Activated naive CD4-positive, alpha-beta T cell treated with anti-CD3 and anti-CD28 coated beads, Interleukin-2, amount 50 U/mL, for 24 hours (primary cell): ENCODE measurements around the gene DMC1.

Source experiments
- H3K27ac Mint-ChIP-seq: one replicate; pipeline ENCODE4 v1.8.0; 2021; ENCODE audit warnings: mild to moderate bottlenecking, mixed read lengths
- H3K27me3 Mint-ChIP-seq: one replicate; pipeline ENCODE4 v1.8.0; 2021; ENCODE audit warnings: mixed read lengths
- H3K36me3 Mint-ChIP-seq: one replicate; pipeline ENCODE4 v1.8.0; 2021; ENCODE audit warnings: mixed read lengths
- H3K4me1 Mint-ChIP-seq: one replicate; pipeline ENCODE4 v1.8.0; 2021; ENCODE audit warnings: mixed read lengths
- H3K4me3 Mint-ChIP-seq: one replicate; pipeline ENCODE4 v1.8.0; 2021; ENCODE audit warnings: mild to moderate bottlenecking, mixed read lengths
- H3K9me3 Mint-ChIP-seq: one replicate; pipeline ENCODE4 v1.8.0; 2021; ENCODE audit warnings: mixed read lengths

DMC1 gene

GRCh38 chr22:38523029-38523428 lies 47.0 kb downstream of the DMC1 start:
- Mint-ChIP-seq H3K27me3 (peaks cover 2% of the 10 kb centered on the region), H3K4me3 (no peak overlapping the region), H3K36me3 (no peaks in the 10 kb centered on the region), H3K27ac (no peak overlapping the region), H3K4me1 (no peaks in the 10 kb centered on the region), H3K9me3 (no peaks in the 10 kb centered on the region)

GRCh38 chr22:38519453-38520250 lies 50.3 kb downstream of the DMC1 start:
- Mint-ChIP-seq H3K9me3 (no peaks in the 10 kb centered on the region), H3K27ac (no peak overlapping the region), H3K4me1 (no peaks in the 10 kb centered on the region), H3K27me3 (peaks cover 2% of the 10 kb centered on the region), H3K4me3 (no peak overlapping the region), H3K36me3 (no peaks in the 10 kb centered on the region)

- Mint-ChIP-seq H3K4me1 (no peaks in the 10 kb centered on the region), H3K27ac (no peak overlapping the region), H3K4me3 (no peak overlapping the region), H3K9me3 (no peaks in the 10 kb centered on the region), H3K36me3 (no peaks in the 10 kb centered on the region), H3K27me3 (no peaks in the 10 kb centered on the region)
These were observed 51.4 kb downstream of the DMC1 start for GRCh38 chr22:38518620-38519019.

GRCh38 chr22:38513063-38513462 lies 56.9 kb downstream of the DMC1 start:
- Mint-ChIP-seq H3K36me3 (no peaks in the 10 kb centered on the region), H3K4me3 (no peak overlapping the region), H3K27ac (no peak overlapping the region), H3K27me3 (no peaks in the 10 kb centered on the region), H3K4me1 (peaks cover 10% of the 10 kb centered on the region), H3K9me3 (no peaks in the 10 kb centered on the region)

- Mint-ChIP-seq H3K4me1 (peaks cover 21% of the 10 kb centered on the region), H3K36me3 (peaks cover 2% of the 10 kb centered on the region), H3K27me3 (no peaks in the 10 kb centered on the region), H3K4me3 (no peak overlapping the region), H3K27ac (no peak overlapping the region), H3K9me3 (no peaks in the 10 kb centered on the region)
These were observed 59.5 kb downstream of the DMC1 start for GRCh38 chr22:38510416-38510970.

- no peaks in the 10 kb centered on the region for H3K27me3 Mint-ChIP-seq
- H3K4me3 Mint-ChIP-seq = peak within 1 kb of the TSS; percentile 99
- H3K9me3 Mint-ChIP-seq = no peaks in the 10 kb centered on the region
- peaks cover 51% of the 10 kb centered on the region for H3K4me1 Mint-ChIP-seq
- peak within 1 kb of the TSS; percentile 100 for H3K27ac Mint-ChIP-seq
- peaks cover 17% of the 10 kb centered on the region for H3K36me3 Mint-ChIP-seq
These were observed 63.6 kb downstream of the DMC1 start, which contains the start of gene DDX17 for GRCh38 chr22:38506118-38506962. DDX17 (minus strand) TSS chr22:38506311.

GRCh38 chr22:38505541-38506117 lies 64.4 kb downstream of the DMC1 start:
- Mint-ChIP-seq H3K4me3 (peak overlapping the region; percentile 99), H3K9me3 (no peaks in the 10 kb centered on the region), H3K27ac (peak overlapping the region; percentile 100), H3K36me3 (peaks cover 19% of the 10 kb centered on the region), H3K4me1 (peaks cover 56% of the 10 kb centered on the region), H3K27me3 (no peaks in the 10 kb centered on the region)

- Mint-ChIP-seq H3K4me1 (peaks cover 60% of the 10 kb centered on the region), H3K4me3 (peak overlapping the region; percentile 94), H3K9me3 (no peaks in the 10 kb centered on the region), H3K27ac (peak overlapping the region; percentile 98), H3K36me3 (peaks cover 19% of the 10 kb centered on the region), H3K27me3 (no peaks in the 10 kb centered on the region)
These were observed 65.0 kb downstream of the DMC1 start for GRCh38 chr22:38504731-38505540.

GRCh38 chr22:38503021-38503420 lies 67.0 kb downstream of the DMC1 start:
- Mint-ChIP-seq H3K9me3 (no peaks in the 10 kb centered on the region), H3K27ac (no peak overlapping the region), H3K27me3 (no peaks in the 10 kb centered on the region), H3K36me3 (peaks cover 26% of the 10 kb centered on the region), H3K4me1 (peaks cover 68% of the 10 kb centered on the region), H3K4me3 (peak overlapping the region; percentile 94)

- peak overlapping the region; percentile 94 for H3K4me3 Mint-ChIP-seq
These were observed 67.9 kb downstream of the DMC1 start for GRCh38 chr22:38501797-38502672.

GRCh38 chr22:38497869-38498268 lies 72.1 kb downstream of the DMC1 start:
- H3K9me3 Mint-ChIP-seq = no peaks in the 10 kb centered on the region
- H3K27me3 Mint-ChIP-seq = no peaks in the 10 kb centered on the region
- H3K4me1 Mint-ChIP-seq = peaks cover 66% of the 10 kb centered on the region
- H3K27ac Mint-ChIP-seq = peak overlapping the region; percentile 62
- no peak overlapping the region for H3K4me3 Mint-ChIP-seq
- H3K36me3 Mint-ChIP-seq = peaks cover 23% of the 10 kb centered on the region

More at GRCh38 chr22:38501797-38502672, 67.9 kb downstream of the DMC1 start:
- Mint-ChIP-seq H3K4me1 (peaks cover 69% of the 10 kb centered on the region), H3K27me3 (no peaks in the 10 kb centered on the region), H3K27ac (peak overlapping the region; percentile 68), H3K36me3 (peaks cover 26% of the 10 kb centered on the region), H3K9me3 (no peaks in the 10 kb centered on the region)

GRCh38 chr22:38494939-38495338 lies 75.0 kb downstream of the DMC1 start:
- Mint-ChIP-seq H3K4me3 (no peak overlapping the region), H3K9me3 (no peaks in the 10 kb centered on the region), H3K27me3 (no peaks in the 10 kb centered on the region), H3K36me3 (peaks cover 29% of the 10 kb centered on the region), H3K4me1 (peaks cover 56% of the 10 kb centered on the region), H3K27ac (peak overlapping the region; percentile 23)

- Mint-ChIP-seq H3K27ac (peak overlapping the region; percentile 23), H3K4me1 (peaks cover 56% of the 10 kb centered on the region), H3K9me3 (no peaks in the 10 kb centered on the region), H3K27me3 (no peaks in the 10 kb centered on the region), H3K36me3 (peaks cover 31% of the 10 kb centered on the region), H3K4me3 (no peak overlapping the region)
These were observed 75.5 kb downstream of the DMC1 start for GRCh38 chr22:38494498-38494897.

GRCh38 chr22:38491707-38492348 lies 78.2 kb downstream of the DMC1 start:
- peak overlapping the region; percentile 59 for H3K27ac Mint-ChIP-seq
- peaks cover 27% of the 10 kb centered on the region for H3K36me3 Mint-ChIP-seq
- peaks cover 55% of the 10 kb centered on the region for H3K4me1 Mint-ChIP-seq
- no peaks in the 10 kb centered on the region for H3K9me3 Mint-ChIP-seq
- no peaks in the 10 kb centered on the region for H3K27me3 Mint-ChIP-seq
- H3K4me3 Mint-ChIP-seq = no peak overlapping the region
